CD4-positive, alpha-beta T cell (primary cell): ENCODE data around the gene ZMYND11. TPM values are rescaled to one million over a fixed set of nuclear protein-coding genes. Genes with fewer than 3 reads are reported as not detected.

Experiments
- ATAC-seq: fragments of 200-7000 bp; cut with Tn5 transposase; one replicate; pipeline ENCODE4 v1.10.0; 2022; ENCODE audit warnings: mild to moderate bottlenecking; ENCODE audit not compliant: poor library complexity
- CTCF ChIA-PET: fragments of 350-600 bp; sonication (Branson Sonifier 250); formaldehyde crosslinking; loops from one replicate; lab custom pipeline; 2021; ENCODE audit warnings: antibody characterized with exemption, inconsistent platforms; lab: Charles Lee
- POLR2A ChIA-PET: fragments of 350-600 bp; sonication (Branson Sonifier 250); formaldehyde crosslinking; loops from one replicate; lab custom pipeline; 2021; ENCODE audit warnings: antibody characterized with exemption, inconsistent platforms; lab: Charles Lee
- DNase-seq, 14 experiments: peaks; one replicate each; pipeline ENCODE4 v3.0.0-alpha.2; 2013 to 2020; ENCODE audit warnings: mixed read lengths in 2 of 14
- H3K27ac ChIP-seq, 2 donors: one replicate each; pipeline versions ENCODE4 v1.5.1 to v1.7.0; 2013; ENCODE audit warnings: low read length in 2 of 2, low read depth in 1 of 2, mild to moderate bottlenecking in 1 of 2
- H3K27me3 ChIP-seq, 2 experiments: 1 replicate in 1 of 2; 2 replicates in 1 of 2; pipeline versions ENCODE4 v1.6.1 to v1.7.0; 2013; ENCODE audit warnings: low read length in 2 of 2, control low read depth in 1 of 2, mild to moderate bottlenecking in 1 of 2, moderate library complexity in 1 of 2; ENCODE audit not compliant: insufficient read depth in 2 of 2, control insufficient read depth in 1 of 2
- H3K36me3 ChIP-seq: one replicate; pipeline ENCODE4 v1.6.1; 2013; ENCODE audit warnings: low read length, control low read depth; ENCODE audit not compliant: insufficient read depth
- H3K4me1 ChIP-seq: one replicate; pipeline ENCODE4 v1.6.1; 2013; ENCODE audit warnings: low read length, control low read depth; ENCODE audit not compliant: insufficient read depth
- H3K4me3 ChIP-seq: one replicate; pipeline ENCODE4 v1.5.1; 2013; ENCODE audit warnings: mild to moderate bottlenecking, low read length, moderate library complexity
- H3K9me3 ChIP-seq, 2 experiments: 1 replicate in 1 of 2; 2 replicates in 1 of 2; pipeline versions ENCODE4 v1.6.1 to v1.7.0; 2013; ENCODE audit warnings: low read length in 2 of 2, mild to moderate bottlenecking in 2 of 2, control low read depth in 1 of 2, moderate library complexity in 1 of 2; ENCODE audit not compliant: control insufficient read depth in 1 of 2, insufficient read depth in 1 of 2
- H3K27ac Mint-ChIP-seq: one replicate; pipeline ENCODE4 v1.8.0; 2020; ENCODE audit warnings: mixed read lengths
- H3K27me3 Mint-ChIP-seq: one replicate; pipeline ENCODE4 v1.8.0; 2021; ENCODE audit warnings: mixed read lengths
- H3K36me3 Mint-ChIP-seq: one replicate; pipeline ENCODE4 v1.8.0; 2021; ENCODE audit warnings: low read depth, mixed read lengths
- H3K4me1 Mint-ChIP-seq: one replicate; pipeline ENCODE4 v1.8.0; 2021; ENCODE audit warnings: low read depth, mixed read lengths
- H3K4me3 Mint-ChIP-seq: one replicate; pipeline ENCODE4 v1.8.0; 2020; ENCODE audit warnings: mild to moderate bottlenecking, mixed read lengths
- H3K9me3 Mint-ChIP-seq: one replicate; pipeline ENCODE4 v1.8.0; 2020; ENCODE audit warnings: mixed read lengths
- intact Hi-C, 2 experiments: fragments of 100-400 bp; cut with DNase I in 1 of 2; cut with micrococcal nuclease in 1 of 2; formaldehyde crosslinking; loops; one replicate each; pipeline versions ENCODE4 v1.15.1 to v1.9.0; 2023 to 2025; cut with DNase I, micrococcal nuclease
- total RNA-seq, 174 experiments: library from RNA in 2 of 174; stranded (reverse) in 2 of 174; gene quantifications; one replicate each; pipeline ENCODE4 v1.2.3 and lab custom pipeline; 2021 to 2026
- TF ChIP-seq, protein P1 (sequence below): fragments of 200-600 bp; IDR thresholded peaks from one replicate; pipeline ENCODE4 v1.8.0; 2022; ENCODE audit warnings: antibody characterized with exemption, mild to moderate bottlenecking

ZMYND11 gene
- total RNA-seq, 2 experiments from 2014 or later, result 19.9 to 22.2 TPM

DNA sequence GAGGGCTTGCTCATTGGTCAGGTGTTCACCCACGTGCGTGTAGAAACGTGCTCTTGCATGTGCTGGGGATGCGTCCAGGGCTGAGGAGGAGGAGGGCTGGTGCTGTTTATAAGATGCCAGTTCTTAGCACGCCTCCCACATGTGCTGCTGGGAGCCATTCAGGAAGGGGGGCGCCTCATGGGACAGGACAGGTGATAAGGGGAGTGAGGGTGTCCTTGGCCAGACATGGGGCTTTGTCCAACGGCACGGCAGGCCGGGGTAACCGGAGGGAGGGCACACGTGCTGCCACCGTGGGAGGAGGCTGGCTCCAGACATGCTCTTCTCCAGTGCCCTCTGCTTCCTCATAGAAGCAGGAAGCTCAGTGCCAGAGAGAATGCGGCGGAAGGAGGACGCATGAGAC lies 150.0 kb downstream of the ZMYND11 start:
- Mint-ChIP-seq H3K27ac (no peak overlapping the region), H3K9me3 (no peaks in the 10 kb centered on the region), H3K4me1 (peaks cover 7% of the 10 kb centered on the region), H3K4me3 (no peak overlapping the region), H3K27me3 (no peaks in the 10 kb centered on the region), H3K36me3 (peaks cover 52% of the 10 kb centered on the region)
- H3K27me3 ChIP-seq, result no peaks in the 10 kb centered on the region
- ChIA-PET POLR2A (no interaction called here), CTCF (no interaction called here)
- no peaks in the 10 kb centered on the region for H3K36me3 ChIP-seq
- H3K9me3 ChIP-seq, result peaks cover 0 to 5% of the 10 kb centered on the region in 2 experiments
- no peak for ATAC-seq
- TF ChIP-seq, protein P1, sequence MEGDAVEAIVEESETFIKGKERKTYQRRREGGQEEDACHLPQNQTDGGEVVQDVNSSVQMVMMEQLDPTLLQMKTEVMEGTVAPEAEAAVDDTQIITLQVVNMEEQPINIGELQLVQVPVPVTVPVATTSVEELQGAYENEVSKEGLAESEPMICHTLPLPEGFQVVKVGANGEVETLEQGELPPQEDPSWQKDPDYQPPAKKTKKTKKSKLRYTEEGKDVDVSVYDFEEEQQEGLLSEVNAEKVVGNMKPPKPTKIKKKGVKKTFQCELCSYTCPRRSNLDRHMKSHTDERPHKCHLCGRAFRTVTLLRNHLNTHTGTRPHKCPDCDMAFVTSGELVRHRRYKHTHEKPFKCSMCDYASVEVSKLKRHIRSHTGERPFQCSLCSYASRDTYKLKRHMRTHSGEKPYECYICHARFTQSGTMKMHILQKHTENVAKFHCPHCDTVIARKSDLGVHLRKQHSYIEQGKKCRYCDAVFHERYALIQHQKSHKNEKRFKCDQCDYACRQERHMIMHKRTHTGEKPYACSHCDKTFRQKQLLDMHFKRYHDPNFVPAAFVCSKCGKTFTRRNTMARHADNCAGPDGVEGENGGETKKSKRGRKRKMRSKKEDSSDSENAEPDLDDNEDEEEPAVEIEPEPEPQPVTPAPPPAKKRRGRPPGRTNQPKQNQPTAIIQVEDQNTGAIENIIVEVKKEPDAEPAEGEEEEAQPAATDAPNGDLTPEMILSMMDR, result no peak
- H3K4me3 ChIP-seq, result no peak overlapping the region
- H3K4me1 ChIP-seq, result no peaks in the 10 kb centered on the region
- no peak overlapping the region for H3K27ac ChIP-seq
- intact Hi-C loops, result no loop called here
- DNase-seq, result no peak

DNA sequence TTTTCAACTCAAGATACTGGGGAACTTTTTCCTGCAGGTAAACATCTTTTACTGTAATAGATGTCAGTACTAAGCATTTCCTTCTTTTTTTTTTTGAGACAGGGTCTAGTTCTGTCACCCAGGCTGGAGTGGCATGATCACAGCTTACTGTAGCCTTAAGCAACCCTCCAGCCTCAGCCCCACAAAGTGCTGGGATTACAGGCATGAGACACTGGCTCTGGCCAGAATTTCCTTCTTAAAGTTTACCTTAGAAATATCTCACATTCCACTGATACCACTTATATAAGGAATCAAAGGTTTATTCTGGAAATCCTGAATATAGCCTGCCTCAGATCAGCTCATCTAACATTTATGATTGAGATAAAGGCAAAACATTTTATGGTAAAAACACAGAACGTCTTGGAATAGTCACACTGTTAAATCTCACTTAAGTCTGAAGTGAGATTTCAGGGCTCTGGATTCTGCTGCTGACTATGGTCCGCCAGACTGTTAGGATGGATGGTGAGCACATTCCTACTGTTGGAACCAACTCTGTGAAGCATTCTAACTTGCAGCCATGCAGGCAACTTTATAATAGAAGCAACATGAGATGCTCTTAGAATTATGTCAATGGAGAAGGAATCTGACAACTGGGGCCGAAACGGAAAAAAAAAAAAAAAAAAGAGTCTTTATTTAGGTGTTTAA lies 151.9 kb downstream of the ZMYND11 start:
- Mint-ChIP-seq H3K9me3 (no peaks in the 10 kb centered on the region), H3K27ac (no peak overlapping the region), H3K27me3 (no peaks in the 10 kb centered on the region), H3K4me1 (peaks cover 7% of the 10 kb centered on the region), H3K36me3 (peaks cover 55% of the 10 kb centered on the region), H3K4me3 (no peak overlapping the region)
- no peak overlapping the region for H3K27ac ChIP-seq
- H3K9me3 ChIP-seq, result peaks cover 0 to 5% of the 10 kb centered on the region in 2 experiments
- TF ChIP-seq, protein P1, result no peak
- ATAC-seq, result no peak
- no peak for DNase-seq
- intact Hi-C loops, result no loop called here
- no peaks in the 10 kb centered on the region for H3K27me3 ChIP-seq
- no peaks in the 10 kb centered on the region for H3K36me3 ChIP-seq
- CTCF ChIA-PET, result no interaction called here
- no peaks in the 10 kb centered on the region for H3K4me1 ChIP-seq
- H3K4me3 ChIP-seq, result no peak overlapping the region
- POLR2A ChIA-PET, result no interaction called here

DNA sequence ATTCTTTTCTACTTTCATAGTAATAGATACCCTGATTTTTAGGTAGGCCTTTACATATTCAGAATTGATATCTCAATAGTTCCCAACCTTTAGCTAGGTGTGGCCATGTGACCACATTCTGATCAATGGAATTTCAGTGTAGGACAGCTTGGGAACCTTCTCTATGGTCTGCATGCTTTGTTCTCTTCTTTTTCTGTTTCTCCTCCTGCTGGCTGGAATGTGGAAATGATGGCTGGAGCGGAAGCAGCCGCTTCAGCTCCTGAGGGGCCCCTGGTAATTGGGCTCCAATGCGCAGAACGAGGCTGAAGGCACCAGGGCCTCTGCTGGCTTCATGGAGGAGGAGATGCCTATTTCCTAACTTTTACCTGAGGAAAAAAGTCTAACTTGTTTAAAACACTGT lies 152.6 kb downstream of the ZMYND11 start:
- ATAC-seq (no peak), DNase-seq (no peak)
- Histone ChIP-seq H3K36me3 (no peaks in the 10 kb centered on the region), H3K27me3 (no peaks in the 10 kb centered on the region), H3K4me1 (no peaks in the 10 kb centered on the region), H3K9me3 (peaks cover 0 to 5% of the 10 kb centered on the region in 2 experiments), H3K4me3 (no peak overlapping the region), H3K27ac (no peak overlapping the region)
- ChIA-PET POLR2A (no interaction called here), CTCF (no interaction called here)
- intact Hi-C loops, result no loop called here
- Mint-ChIP-seq H3K4me1 (peaks cover 7% of the 10 kb centered on the region), H3K27ac (no peak overlapping the region), H3K27me3 (no peaks in the 10 kb centered on the region), H3K9me3 (no peaks in the 10 kb centered on the region), H3K4me3 (no peak overlapping the region), H3K36me3 (peaks cover 55% of the 10 kb centered on the region)
- TF ChIP-seq, protein P1, result no peak
